K562 (cell line): ENCODE results near the gene ATP2B1. TPM values are rescaled to one million over a fixed set of nuclear protein-coding genes. Genes with fewer than 3 reads are reported as not detected.

Experiments
- BDP1 ChIP-seq: IDR thresholded peaks from 3 replicates; pipeline ENCODE4 v1.6.1; 2011; ENCODE audit not compliant: insufficient read length, insufficient read depth
- BRCA1 ChIP-seq, 2 experiments: fragments of 450-650 bp in 1 of 2; sonication (generic) in 1 of 2; formaldehyde crosslinking in 1 of 2; IDR thresholded peaks; 2 replicates each; pipeline versions ENCODE4 v1.5.0 to v1.6.1; 2017 to 2020; ENCODE audit warnings: mild to moderate bottlenecking in 1 of 2, missing genetic modification reagents in 1 of 2
- MCM2 ChIP-seq: fragments of 450-650 bp; IDR thresholded peaks from 2 replicates; pipeline ENCODE4 v1.6.1; 2017; ENCODE audit warnings: low read depth, mild to moderate bottlenecking
- RB1 ChIP-seq: fragments of 450-650 bp; IDR thresholded peaks from 2 replicates; pipeline ENCODE4 v1.6.1; 2017; ENCODE audit warnings: low read depth, mild to moderate bottlenecking
- RBBP5 ChIP-seq: fragments of 200-600 bp; sonication (generic); IDR thresholded peaks from 2 replicates; pipeline ENCODE4 v1.6.1; 2012; ENCODE audit warnings: borderline replicate concordance, mild to moderate bottlenecking, low read length, control low read depth, inconsistent platforms; ENCODE audit not compliant: insufficient read depth, poor library complexity, severe bottlenecking
- SMARCB1 ChIP-seq: IDR thresholded peaks from 2 replicates; pipeline ENCODE4 v1.6.1; 2011; ENCODE audit warnings: improper control_type of control experiment, low read depth; ENCODE audit not compliant: insufficient read length
- TCF3 ChIP-seq: sonication (generic); formaldehyde crosslinking; IDR thresholded peaks from 2 replicates; pipeline ENCODE4 v1.4.0; 2020; ENCODE audit warnings: mild to moderate bottlenecking, missing genetic modification reagents
- ZNF766 ChIP-seq: fragments of 200-800 bp; sonication (Bioruptor generic); conservative IDR thresholded peaks from 2 replicates; pipeline ENCODE4 v1.6.1; 2016; ENCODE audit warnings: missing genetic modification characterization, missing compliant biosample characterization
- polyA plus RNA-seq, 8 experiments: library from polyadenylated mRNA; depleted of rRNA in 4 of 8; stranded (reverse) in 5 of 8; unstranded in 3 of 8; fragments of >200 nt; fragmentation: Nextera tagmentation in 2 of 8; fragmentation: Illumina TruSeq in 1 of 8; extraction: Ambion mirVana in 2 of 8; extraction: Trizol in 1 of 8; gene quantifications; 2 replicates each; pipeline versions ENCODE4 v1.2.1 to v1.2.3, GENCODE V29; 2011 to 2014; ENCODE audit warnings: inconsistent platforms in 1 of 8, missing spikeins in 1 of 8
- total RNA-seq, 7 experiments: library from RNA; depleted of rRNA in 6 of 7; stranded (reverse); fragments of >200 nt in 6 of 7; fragmentation: Illumina TruSeq in 2 of 7; extraction: Trizol in 2 of 7; gene quantifications; 2 replicates each; pipeline versions ENCODE4 v1.2.1 to v1.2.3, GENCODE V29; 2011 to 2021; ENCODE audit warnings: low replicate concordance in 1 of 7
- TF ChIP-seq, protein P1 (sequence below): fragments of 150-350 bp; conservative IDR thresholded peaks from 2 replicates; pipeline ENCODE4 v1.6.1; 2014; ENCODE audit warnings: low read length
- TF ChIP-seq, protein P2 (sequence below): sonication (generic); formaldehyde crosslinking; IDR thresholded peaks from 2 replicates; pipeline ENCODE4 v1.8.1; 2022; ENCODE audit warnings: missing genetic modification reagents
- TF ChIP-seq, protein P3 (sequence below): fragments of 150-350 bp; IDR thresholded peaks from 2 replicates; pipeline ENCODE4 v1.6.1; 2014; ENCODE audit warnings: low read depth, mild to moderate bottlenecking, low read length, borderline replicate concordance
- TF ChIP-seq, protein P4 (sequence below): fragments of 200-800 bp; sonication (Bioruptor generic); IDR thresholded peaks from 2 replicates; pipeline ENCODE4 v1.6.1; 2017; ENCODE audit warnings: missing genetic modification characterization, missing compliant biosample characterization
- TF ChIP-seq, protein P5 (sequence below): fragments of 250-450 bp; sonication (Bioruptor Pico); IDR thresholded peaks from 2 replicates; pipeline ENCODE4 v1.4.0; 2020; ENCODE audit warnings: borderline replicate concordance

ATP2B1 gene
- total and polyA plus RNA-seq, 9 of the 15 experiments (the other 6 are each of a cell fraction or from before 2014, with no cell fraction given), result 8.6 to 39.0 (median 27.8) TPM

DNA sequence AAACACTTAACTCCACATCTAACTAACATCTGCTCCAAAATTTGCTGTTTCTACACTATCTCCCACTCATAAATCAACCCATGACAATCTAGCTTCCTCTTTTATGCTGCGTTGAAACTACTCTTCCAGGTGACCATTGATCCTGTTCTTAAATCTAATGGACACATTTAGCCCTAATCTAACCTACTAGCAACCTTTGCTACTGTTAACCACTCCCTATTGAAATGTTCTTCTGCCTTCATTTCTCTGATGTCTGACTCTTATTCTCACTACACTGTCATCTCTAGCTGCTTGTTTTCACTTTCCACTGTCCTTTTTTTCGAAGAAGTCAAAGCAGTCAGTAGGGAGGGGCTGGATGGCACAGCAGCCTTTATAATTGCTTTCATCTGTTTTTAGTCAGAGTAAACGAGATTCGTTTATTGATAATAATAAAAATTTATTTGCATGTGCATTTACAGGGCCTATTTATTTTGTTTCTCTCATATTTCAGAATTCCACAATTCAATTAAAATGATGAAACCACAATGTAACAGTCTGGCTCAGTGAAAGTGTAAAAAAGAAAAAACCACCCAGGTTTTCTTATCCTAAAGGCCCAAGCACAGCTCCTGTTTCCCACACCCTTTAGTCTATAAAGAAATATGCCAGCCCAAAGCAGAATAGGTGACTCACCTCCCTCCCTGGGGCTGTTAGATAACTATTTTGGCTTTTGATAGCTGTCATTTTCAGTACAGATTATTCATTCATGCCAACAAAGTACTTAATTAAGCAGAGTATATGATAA, 44.9 kb downstream of the ATP2B1 start (continued):
- TF ChIP-seq SMARCB1 (no peak), RBBP5 (no peak), RB1 (no peak), TCF3 (peak; percentile 83), ZNF766 (CRISPR knock-in tag) (no peak), MCM2 (no peak), BRCA1 (IDR thresholded peaks at IDR 0.05) (no peak), BRCA1 (CRISPR knock-in tag; IDR thresholded peaks at IDR 0.05) (no peak), BDP1 (no peak)
- TF ChIP-seq, protein P1, sequence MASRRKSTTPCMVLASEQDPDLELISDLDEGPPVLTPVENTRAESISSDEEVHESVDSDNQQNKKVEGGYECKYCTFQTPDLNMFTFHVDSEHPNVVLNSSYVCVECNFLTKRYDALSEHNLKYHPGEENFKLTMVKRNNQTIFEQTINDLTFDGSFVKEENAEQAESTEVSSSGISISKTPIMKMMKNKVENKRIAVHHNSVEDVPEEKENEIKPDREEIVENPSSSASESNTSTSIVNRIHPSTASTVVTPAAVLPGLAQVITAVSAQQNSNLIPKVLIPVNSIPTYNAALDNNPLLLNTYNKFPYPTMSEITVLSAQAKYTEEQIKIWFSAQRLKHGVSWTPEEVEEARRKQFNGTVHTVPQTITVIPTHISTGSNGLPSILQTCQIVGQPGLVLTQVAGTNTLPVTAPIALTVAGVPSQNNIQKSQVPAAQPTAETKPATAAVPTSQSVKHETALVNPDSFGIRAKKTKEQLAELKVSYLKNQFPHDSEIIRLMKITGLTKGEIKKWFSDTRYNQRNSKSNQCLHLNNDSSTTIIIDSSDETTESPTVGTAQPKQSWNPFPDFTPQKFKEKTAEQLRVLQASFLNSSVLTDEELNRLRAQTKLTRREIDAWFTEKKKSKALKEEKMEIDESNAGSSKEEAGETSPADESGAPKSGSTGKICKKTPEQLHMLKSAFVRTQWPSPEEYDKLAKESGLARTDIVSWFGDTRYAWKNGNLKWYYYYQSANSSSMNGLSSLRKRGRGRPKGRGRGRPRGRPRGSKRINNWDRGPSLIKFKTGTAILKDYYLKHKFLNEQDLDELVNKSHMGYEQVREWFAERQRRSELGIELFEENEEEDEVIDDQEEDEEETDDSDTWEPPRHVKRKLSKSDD, result no peak
- TF ChIP-seq, protein P2, sequence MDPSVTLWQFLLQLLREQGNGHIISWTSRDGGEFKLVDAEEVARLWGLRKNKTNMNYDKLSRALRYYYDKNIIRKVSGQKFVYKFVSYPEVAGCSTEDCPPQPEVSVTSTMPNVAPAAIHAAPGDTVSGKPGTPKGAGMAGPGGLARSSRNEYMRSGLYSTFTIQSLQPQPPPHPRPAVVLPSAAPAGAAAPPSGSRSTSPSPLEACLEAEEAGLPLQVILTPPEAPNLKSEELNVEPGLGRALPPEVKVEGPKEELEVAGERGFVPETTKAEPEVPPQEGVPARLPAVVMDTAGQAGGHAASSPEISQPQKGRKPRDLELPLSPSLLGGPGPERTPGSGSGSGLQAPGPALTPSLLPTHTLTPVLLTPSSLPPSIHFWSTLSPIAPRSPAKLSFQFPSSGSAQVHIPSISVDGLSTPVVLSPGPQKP (CRISPR knock-in tag), result no peak
- TF ChIP-seq, protein P3, sequence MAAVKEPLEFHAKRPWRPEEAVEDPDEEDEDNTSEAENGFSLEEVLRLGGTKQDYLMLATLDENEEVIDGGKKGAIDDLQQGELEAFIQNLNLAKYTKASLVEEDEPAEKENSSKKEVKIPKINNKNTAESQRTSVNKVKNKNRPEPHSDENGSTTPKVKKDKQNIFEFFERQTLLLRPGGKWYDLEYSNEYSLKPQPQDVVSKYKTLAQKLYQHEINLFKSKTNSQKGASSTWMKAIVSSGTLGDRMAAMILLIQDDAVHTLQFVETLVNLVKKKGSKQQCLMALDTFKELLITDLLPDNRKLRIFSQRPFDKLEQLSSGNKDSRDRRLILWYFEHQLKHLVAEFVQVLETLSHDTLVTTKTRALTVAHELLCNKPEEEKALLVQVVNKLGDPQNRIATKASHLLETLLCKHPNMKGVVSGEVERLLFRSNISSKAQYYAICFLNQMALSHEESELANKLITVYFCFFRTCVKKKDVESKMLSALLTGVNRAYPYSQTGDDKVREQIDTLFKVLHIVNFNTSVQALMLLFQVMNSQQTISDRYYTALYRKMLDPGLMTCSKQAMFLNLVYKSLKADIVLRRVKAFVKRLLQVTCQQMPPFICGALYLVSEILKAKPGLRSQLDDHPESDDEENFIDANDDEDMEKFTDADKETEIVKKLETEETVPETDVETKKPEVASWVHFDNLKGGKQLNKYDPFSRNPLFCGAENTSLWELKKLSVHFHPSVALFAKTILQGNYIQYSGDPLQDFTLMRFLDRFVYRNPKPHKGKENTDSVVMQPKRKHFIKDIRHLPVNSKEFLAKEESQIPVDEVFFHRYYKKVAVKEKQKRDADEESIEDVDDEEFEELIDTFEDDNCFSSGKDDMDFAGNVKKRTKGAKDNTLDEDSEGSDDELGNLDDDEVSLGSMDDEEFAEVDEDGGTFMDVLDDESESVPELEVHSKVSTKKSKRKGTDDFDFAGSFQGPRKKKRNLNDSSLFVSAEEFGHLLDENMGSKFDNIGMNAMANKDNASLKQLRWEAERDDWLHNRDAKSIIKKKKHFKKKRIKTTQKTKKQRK, result no peak
- TF ChIP-seq, protein P4, sequence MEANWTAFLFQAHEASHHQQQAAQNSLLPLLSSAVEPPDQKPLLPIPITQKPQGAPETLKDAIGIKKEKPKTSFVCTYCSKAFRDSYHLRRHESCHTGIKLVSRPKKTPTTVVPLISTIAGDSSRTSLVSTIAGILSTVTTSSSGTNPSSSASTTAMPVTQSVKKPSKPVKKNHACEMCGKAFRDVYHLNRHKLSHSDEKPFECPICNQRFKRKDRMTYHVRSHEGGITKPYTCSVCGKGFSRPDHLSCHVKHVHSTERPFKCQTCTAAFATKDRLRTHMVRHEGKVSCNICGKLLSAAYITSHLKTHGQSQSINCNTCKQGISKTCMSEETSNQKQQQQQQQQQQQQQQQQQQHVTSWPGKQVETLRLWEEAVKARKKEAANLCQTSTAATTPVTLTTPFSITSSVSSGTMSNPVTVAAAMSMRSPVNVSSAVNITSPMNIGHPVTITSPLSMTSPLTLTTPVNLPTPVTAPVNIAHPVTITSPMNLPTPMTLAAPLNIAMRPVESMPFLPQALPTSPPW (CRISPR knock-in tag), result peak; percentile 37; the same call in 1 of the 2 replicates
- TF ChIP-seq, protein P5, sequence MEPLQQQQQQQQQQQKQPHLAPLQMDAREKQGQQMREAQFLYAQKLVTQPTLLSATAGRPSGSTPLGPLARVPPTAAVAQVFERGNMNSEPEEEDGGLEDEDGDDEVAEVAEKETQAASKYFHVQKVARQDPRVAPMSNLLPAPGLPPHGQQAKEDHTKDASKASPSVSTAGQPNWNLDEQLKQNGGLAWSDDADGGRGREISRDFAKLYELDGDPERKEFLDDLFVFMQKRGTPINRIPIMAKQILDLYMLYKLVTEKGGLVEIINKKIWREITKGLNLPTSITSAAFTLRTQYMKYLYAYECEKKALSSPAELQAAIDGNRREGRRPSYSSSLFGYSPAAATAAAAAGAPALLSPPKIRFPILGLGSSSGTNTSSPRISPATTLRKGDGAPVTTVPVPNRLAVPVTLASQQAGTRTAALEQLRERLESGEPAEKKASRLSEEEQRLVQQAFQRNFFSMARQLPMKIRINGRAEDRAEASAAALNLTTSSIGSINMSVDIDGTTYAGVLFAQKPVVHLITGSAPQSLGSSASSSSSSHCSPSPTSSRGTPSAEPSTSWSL (CRISPR knock-in tag), result no peak
